SJCRH30 (cell line): ENCODE data around the gene NDUFV3. TPM values are rescaled to one million over a fixed set of nuclear protein-coding genes. Genes with fewer than 3 reads are reported as not detected.
"Not testable (repeated sequence)": the region's sequence is repeated elsewhere in the genome, so short reads cannot be mapped to it uniquely, and the experiment has no call there.

Experiments used
- DNase-seq, 2 experiments: peaks; one replicate each; pipeline ENCODE4 v3.0.0-alpha.2; 2015 to 2020
- H3K27ac ChIP-seq: fragments of 250-450 bp; sonication (Bioruptor Pico); 2 replicates; pipeline ENCODE4 v1.5.1; 2020; ENCODE audit warnings: mild to moderate bottlenecking, moderate library complexity
- H3K27me3 ChIP-seq: fragments of 250-450 bp; sonication (Bioruptor Pico); 2 replicates; pipeline ENCODE4 v1.5.1; 2020; ENCODE audit warnings: mild to moderate bottlenecking, moderate library complexity
- H3K36me3 ChIP-seq: fragments of 250-450 bp; sonication (Bioruptor Pico); 2 replicates; pipeline ENCODE4 v1.5.1; 2020; ENCODE audit warnings: mild to moderate bottlenecking, moderate library complexity
- H3K4me1 ChIP-seq: fragments of 250-450 bp; sonication (Bioruptor Pico); 2 replicates; pipeline ENCODE4 v1.5.1; 2020; ENCODE audit warnings: mild to moderate bottlenecking, moderate library complexity
- H3K4me3 ChIP-seq: fragments of 250-450 bp; sonication (Bioruptor Pico); 2 replicates; pipeline ENCODE4 v1.5.1; 2020; ENCODE audit warnings: mild to moderate bottlenecking, moderate library complexity
- H3K9me3 ChIP-seq: fragments of 250-450 bp; sonication (Bioruptor Pico); replicated peaks from 2 replicates; pipeline ENCODE4 v1.5.1; 2020; ENCODE audit warnings: mild to moderate bottlenecking, moderate library complexity
- total RNA-seq: library from RNA; depleted of rRNA; stranded (reverse); fragments of >200 nt; shearing (Covaris generic); gene quantifications from 2 replicates; pipeline ENCODE4 v1.2.3, GENCODE V29; 2014; rRNA removed

NDUFV3 gene
- total RNA-seq, result 27.6 and 27.8 TPM in 2 replicates

- Histone ChIP-seq H3K27me3 (no peaks in the 10 kb centered on the region), H3K36me3 (peaks cover 7% of the 10 kb centered on the region), H3K9me3 (no peaks in the 10 kb centered on the region), H3K27ac (peak within 1 kb of the TSS; percentile 74), H3K4me3 (peak within 1 kb of the TSS; percentile 87), H3K4me1 (peaks cover 3% of the 10 kb centered on the region; the same call in 1 of the 2 replicates)
- DNase-seq, result peak; percentile 99
These were observed at the start of gene NDUFV3 for GRCh38 chr21:42892931-42893755. NDUFV3 (plus strand) TSS chr21:42893309; CDS start chr21:42893334, 25 bp downstream.

GRCh38 chr21:42844411-42845113, 48.5 kb upstream of the NDUFV3 start:
- Histone ChIP-seq H3K36me3 (peaks cover 55% of the 10 kb centered on the region), H3K4me1 (no peaks in the 10 kb centered on the region), H3K27me3 (no peaks in the 10 kb centered on the region), H3K9me3 (no peaks in the 10 kb centered on the region), H3K27ac (no peak overlapping the region), H3K4me3 (no peak overlapping the region)
- DNase-seq, result no peak

GRCh38 chr21:42845296-42845965, 47.7 kb upstream of the NDUFV3 start:
- Histone ChIP-seq H3K4me1 (no peaks in the 10 kb centered on the region), H3K27ac (no peak overlapping the region), H3K36me3 (peaks cover 55% of the 10 kb centered on the region), H3K9me3 (no peaks in the 10 kb centered on the region), H3K4me3 (no peak overlapping the region), H3K27me3 (no peaks in the 10 kb centered on the region)
- DNase-seq, result no peak

- Histone ChIP-seq H3K4me3 (no peak overlapping the region), H3K4me1 (no peaks in the 10 kb centered on the region), H3K36me3 (peaks cover 54% of the 10 kb centered on the region), H3K27ac (no peak overlapping the region), H3K27me3 (no peaks in the 10 kb centered on the region), H3K9me3 (no peaks in the 10 kb centered on the region)
- DNase-seq, result no peak
These were observed 46.9 kb upstream of the NDUFV3 start for GRCh38 chr21:42846221-42846620.

GRCh38 chr21:42847051-42847707, 45.9 kb upstream of the NDUFV3 start:
- H3K9me3 ChIP-seq, result no peaks in the 10 kb centered on the region
- H3K27me3 ChIP-seq, result no peaks in the 10 kb centered on the region
- no peak for DNase-seq
- no peaks in the 10 kb centered on the region for H3K4me1 ChIP-seq
- no peak overlapping the region for H3K27ac ChIP-seq
- no peak overlapping the region for H3K4me3 ChIP-seq
- H3K36me3 ChIP-seq, result peaks cover 60% of the 10 kb centered on the region

GRCh38 chr21:42847726-42848125, 45.4 kb upstream of the NDUFV3 start:
- Histone ChIP-seq H3K27me3 (no peaks in the 10 kb centered on the region), H3K27ac (no peak overlapping the region), H3K4me1 (no peaks in the 10 kb centered on the region), H3K9me3 (no peaks in the 10 kb centered on the region), H3K4me3 (no peak overlapping the region), H3K36me3 (peaks cover 61% of the 10 kb centered on the region)
- no peak for DNase-seq

- H3K27ac ChIP-seq, H3K4me1 ChIP-seq, H3K9me3 ChIP-seq, DNase-seq, H3K27me3 ChIP-seq, H3K4me3 ChIP-seq: not testable (repeated sequence)
- H3K36me3 ChIP-seq, result peaks cover 62% of the 10 kb centered on the region
These were observed 44.8 kb upstream of the NDUFV3 start for GRCh38 chr21:42848144-42848931.

- no peak for DNase-seq
- Histone ChIP-seq H3K27ac (no peak overlapping the region), H3K9me3 (no peaks in the 10 kb centered on the region), H3K4me1 (no peaks in the 10 kb centered on the region), H3K36me3 (peaks cover 68% of the 10 kb centered on the region), H3K4me3 (no peak overlapping the region), H3K27me3 (no peaks in the 10 kb centered on the region)
These were observed 44.0 kb upstream of the NDUFV3 start for GRCh38 chr21:42848932-42849758.

GRCh38 chr21:42849759-42850412, 43.2 kb upstream of the NDUFV3 start:
- no peak for DNase-seq
- H3K4me3 ChIP-seq, result no peak overlapping the region
- H3K27ac ChIP-seq, result no peak overlapping the region
- H3K36me3 ChIP-seq, result peaks cover 68% of the 10 kb centered on the region
- no peaks in the 10 kb centered on the region for H3K27me3 ChIP-seq
- H3K9me3 ChIP-seq, result no peaks in the 10 kb centered on the region
- no peaks in the 10 kb centered on the region for H3K4me1 ChIP-seq

GRCh38 chr21:42850463-42850862, 42.6 kb upstream of the NDUFV3 start:
- Histone ChIP-seq H3K27ac (no peak overlapping the region), H3K4me3 (no peak overlapping the region), H3K4me1 (no peaks in the 10 kb centered on the region), H3K27me3 (no peaks in the 10 kb centered on the region), H3K36me3 (peaks cover 70% of the 10 kb centered on the region), H3K9me3 (no peaks in the 10 kb centered on the region)
- DNase-seq, result no peak

- Histone ChIP-seq H3K9me3 (no peaks in the 10 kb centered on the region), H3K27ac (no peak overlapping the region), H3K4me1 (no peaks in the 10 kb centered on the region), H3K27me3 (no peaks in the 10 kb centered on the region), H3K4me3 (no peak overlapping the region), H3K36me3 (peaks cover 72% of the 10 kb centered on the region)
- DNase-seq, result peak in 1 of 2 experiments; percentile 31
These were observed 42.2 kb upstream of the NDUFV3 start for GRCh38 chr21:42850866-42851391.

GRCh38 chr21:42851812-42852665, 41.1 kb upstream of the NDUFV3 start:
- Histone ChIP-seq H3K27ac (no peak overlapping the region), H3K9me3 (no peaks in the 10 kb centered on the region), H3K36me3 (peaks cover 78% of the 10 kb centered on the region), H3K4me3 (no peak overlapping the region), H3K27me3 (no peaks in the 10 kb centered on the region), H3K4me1 (no peaks in the 10 kb centered on the region)
- DNase-seq, result no peak
